Stimulated activated naive CD8-positive, alpha-beta T cell treated with anti-CD3 and anti-CD28 coated beads, Interleukin-15, Interleukin-2, amounts not matched to agents 100 U/mL and 50 U/mL, for 24 hours (primary cell): ENCODE measurements around the gene SULT1C2.

Experiments used
- ATAC-seq: fragments of 150-1000 bp; cut with Tn5 transposase; one replicate; pipeline ENCODE4 v1.10.0; 2021
- DNase-seq: peaks from one replicate; pipeline ENCODE4 v3.0.0; 2021

SULT1C2 gene

DNA sequence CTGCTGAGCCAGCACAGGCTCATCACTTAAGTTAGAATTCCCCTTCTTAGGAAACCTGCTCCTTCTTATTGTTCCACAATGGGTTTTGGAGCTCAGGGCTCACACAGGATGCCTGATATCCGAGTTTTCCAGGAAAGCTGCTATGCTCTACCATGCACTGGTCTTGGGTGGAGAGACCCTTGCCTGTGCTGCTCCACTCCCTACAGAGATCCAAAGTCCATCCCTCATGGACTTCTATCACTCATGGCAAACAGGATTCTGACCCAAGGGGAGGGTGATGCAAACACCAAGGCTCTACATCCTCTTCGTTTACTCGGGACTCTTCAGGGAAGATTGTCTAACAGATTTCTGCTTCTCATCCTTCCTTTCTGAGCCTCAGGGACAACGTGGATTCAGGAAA, 5.2 kb downstream of the SULT1C2 start:
- DNase-seq = no peak
- no peak for ATAC-seq

DNA sequence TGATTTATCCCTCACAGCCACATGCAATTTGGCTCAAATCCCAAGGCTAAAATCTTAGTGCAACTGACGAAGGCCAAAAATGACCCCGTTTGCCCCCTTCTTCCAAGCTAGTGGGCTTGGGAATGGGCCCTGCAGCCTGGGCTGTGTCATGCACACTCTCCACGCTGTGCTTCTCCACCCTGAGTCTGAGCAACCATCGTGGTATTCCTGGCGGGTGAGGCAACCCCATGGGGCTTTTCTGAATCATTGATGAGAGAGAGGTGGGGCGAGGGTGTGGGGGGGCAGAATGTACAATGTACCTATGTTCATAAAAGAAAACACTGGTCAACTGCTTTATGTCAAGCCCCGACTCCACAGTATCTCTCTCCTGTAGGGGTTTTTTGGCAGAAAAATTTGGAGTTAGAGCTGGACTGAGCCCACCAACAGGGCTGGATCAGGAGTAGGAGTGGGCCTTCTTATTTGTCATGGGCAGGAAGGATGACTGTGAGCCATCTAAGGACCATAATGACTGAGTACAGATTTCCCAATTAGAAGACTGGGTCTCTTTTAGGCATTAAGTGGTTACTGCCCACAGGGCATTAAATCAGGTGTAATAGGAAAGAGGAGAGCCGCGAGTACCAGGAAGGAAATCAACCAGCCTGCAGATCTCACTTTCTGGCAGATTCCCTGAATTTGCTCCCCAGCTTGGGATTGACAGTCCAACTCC, 8.9 kb downstream of the SULT1C2 start:
- ATAC-seq (no peak), DNase-seq (no peak)

DNA sequence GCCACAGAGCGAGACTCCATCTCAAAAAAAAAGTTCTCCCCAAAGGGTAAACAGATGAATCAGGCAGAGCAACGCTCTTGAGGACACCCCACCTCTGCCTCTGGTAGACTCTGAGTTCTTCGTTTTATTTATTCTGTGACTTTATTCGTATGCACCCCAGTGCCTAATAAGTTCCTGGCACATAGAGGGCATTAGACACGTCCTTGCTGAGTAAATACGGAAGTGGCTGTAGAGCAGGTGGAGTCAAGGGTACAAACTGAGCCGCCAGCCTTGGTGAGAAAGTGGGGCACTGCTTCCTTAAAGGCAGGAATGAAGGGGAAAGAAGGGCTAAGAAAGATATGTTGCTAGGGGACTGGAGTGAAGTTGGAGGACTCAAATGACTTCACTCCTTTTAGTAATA, 12.9 kb downstream of the SULT1C2 start:
- ATAC-seq = no peak
- no peak for DNase-seq

DNA sequence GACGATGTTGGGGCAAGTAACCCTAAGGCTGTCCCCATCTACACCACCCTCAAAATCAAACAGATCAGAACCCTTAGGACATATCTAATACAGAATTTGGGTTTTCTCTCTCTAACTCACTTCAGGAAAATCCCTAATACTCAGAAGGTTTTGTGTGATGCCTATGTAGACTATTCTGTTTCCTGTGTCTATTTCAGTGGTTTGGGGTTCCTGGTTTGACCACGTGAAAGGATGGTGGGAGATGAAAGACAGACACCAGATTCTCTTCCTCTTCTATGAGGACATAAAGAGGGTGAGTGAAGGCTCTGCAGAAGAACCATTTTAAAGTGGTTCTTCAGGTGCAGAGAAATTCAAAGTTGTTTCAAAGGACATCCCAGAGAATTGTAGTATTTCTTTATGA, 16.3 kb downstream of the SULT1C2 start:
- DNase-seq (no peak), ATAC-seq (no peak)

DNA sequence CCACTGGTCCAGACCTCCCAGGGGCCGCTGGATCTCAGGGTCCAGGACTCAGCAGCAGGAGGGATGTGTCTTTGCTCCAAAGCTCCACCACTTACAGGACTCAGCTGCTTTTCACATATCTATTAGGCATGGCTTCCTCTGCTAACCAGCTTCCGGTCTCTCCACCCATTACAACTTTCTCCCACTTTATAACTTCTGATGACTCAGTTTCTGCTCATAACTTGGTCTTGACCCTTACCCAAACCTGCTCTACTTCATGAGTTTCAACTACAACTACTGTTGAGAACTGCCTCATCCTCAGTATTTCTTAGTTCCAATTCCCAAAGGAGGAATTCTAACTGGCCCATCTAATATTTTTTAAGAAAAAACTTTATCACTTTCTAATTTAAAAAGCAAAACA, 17.2 kb downstream of the SULT1C2 start:
- no peak for ATAC-seq
- no peak for DNase-seq

DNA sequence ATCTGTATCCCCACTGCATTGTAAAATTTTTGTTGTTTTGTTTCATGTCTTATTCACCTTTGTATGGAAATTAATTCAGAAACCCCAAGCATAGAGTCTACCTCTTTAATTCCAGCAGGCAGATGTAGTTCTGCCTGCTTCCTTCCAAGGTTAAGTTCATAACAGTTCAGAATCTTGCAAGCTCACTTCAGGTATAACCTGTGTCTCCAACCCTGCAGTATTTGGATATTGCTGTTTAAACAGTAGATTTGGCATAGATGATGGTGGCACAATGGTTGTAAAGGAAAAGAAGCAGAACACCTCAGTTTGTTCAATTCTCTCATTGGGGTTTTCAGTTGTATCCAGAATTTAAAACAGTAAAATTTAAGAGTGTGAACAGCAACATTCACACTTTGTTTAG, 21.2 kb downstream of the SULT1C2 start:
- DNase-seq = no peak
- ATAC-seq = no peak

DNA sequence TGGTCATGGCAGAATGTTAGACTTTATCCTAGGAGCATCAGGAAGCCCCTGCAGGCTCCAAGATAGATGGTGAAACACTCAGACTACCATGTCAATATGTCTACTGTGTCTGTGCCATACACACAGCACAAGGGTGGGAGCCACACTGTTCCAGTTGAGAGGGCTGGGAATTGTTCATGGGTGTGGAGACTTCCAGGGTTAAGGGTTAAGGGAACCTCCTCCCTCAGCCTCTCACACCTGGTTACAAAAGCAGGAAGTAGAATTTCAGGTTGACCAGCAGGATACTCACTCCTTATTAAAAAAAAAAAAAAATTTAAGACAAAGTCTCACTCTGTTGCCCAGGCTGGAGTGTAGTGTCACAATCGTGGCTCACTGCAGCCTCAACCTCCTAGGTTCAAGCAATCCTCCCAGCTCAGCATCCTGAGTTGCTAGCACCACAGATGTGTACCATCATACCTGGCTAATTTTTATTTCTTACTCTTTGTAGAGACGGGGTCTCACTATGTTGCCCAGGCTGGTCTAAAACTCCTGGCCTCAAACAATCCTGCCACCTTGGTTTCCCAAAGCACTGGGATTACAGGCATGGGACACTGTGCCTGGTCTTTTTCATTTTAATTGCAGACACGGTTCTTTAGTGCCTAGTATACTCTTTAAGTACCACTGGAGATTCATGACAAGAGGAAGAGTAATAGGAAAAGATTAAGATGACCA, 26.0 kb downstream of the SULT1C2 start:
- ATAC-seq = no peak

DNA sequence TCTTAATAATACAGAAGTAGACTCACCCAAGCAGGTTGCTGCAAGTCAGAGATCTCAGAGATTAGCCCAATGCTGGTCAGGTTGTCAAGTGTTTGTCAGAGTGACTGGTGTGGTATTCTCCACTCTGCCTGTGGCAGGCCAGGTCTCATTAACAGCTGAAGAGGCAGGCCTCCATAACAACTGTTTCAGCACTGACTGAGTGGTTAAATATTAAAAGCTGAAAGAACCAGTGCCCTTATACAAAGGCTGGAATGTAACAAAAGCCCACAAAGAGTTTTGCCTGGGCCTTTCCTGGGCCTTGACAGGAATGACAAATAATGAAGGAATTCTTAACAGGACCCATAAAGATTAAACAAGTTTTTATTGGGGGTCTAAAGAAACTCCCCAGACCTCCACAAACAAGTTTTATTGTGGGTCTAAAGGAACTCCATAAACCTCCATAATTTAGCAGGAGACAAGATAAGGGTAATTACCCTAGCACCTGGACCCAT, 26.8 kb downstream of the SULT1C2 start:
- no peak for ATAC-seq
- no peak for DNase-seq

More for the DNA sequence above, 26.0 kb downstream of the SULT1C2 start:
- no peak for DNase-seq

DNA sequence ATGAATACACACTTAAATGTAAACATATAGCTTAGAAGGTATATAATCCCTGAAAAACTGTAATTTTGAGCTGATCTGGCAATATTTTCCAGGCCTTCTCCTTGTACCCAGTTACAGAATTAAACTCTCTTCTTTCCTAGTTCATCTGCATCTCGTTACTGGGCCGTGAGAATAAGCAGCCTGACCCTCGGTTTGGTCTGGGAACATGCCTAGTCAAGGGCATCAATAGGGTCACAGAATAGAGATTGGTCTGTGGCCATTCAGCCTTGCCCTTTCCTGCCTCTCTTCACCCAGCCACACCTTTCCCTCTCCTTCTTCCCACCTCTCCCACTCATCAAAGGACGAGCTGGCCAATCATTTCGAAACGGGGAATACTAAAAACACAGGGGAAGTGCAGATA, 27.3 kb downstream of the SULT1C2 start:
- DNase-seq = no peak
- no peak for ATAC-seq

DNA sequence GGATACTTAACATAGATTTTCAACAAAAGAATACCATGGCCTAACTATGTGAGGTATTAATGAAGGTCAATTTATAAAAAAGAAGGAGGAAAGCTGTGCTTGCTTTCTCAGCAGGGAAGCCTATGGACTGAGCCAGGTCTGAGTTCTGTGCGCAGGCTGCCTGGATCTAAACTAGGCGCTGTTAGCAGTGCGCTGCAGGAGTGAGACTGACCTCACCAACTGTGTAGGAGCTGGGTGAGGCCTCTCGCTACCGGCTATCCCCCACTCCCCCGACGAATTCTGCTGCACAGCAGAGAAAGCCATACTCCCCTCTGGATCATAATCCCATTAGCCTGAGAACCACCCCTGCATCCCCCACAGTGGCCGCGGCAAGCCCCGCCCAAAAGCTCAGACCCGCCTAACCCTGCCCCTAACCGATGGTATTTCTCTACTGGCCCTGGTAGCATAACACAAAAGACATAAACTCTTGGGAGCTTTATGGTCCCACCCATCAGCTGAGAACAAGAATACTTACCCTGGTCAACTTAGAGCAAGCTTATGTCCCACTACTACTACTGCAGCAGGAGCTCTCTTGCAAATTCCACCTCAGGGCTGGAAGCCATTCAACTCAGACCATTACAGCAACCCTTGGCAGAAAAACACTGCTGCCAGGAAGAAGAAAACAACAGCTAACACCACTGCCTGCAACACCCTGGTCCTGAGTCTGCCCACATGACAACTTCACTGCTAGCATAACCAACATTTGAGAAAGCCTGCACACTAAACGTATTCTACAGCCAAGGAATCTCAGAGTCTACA, 28.0 kb downstream of the SULT1C2 start:
- ATAC-seq (no peak), DNase-seq (no peak)

DNA sequence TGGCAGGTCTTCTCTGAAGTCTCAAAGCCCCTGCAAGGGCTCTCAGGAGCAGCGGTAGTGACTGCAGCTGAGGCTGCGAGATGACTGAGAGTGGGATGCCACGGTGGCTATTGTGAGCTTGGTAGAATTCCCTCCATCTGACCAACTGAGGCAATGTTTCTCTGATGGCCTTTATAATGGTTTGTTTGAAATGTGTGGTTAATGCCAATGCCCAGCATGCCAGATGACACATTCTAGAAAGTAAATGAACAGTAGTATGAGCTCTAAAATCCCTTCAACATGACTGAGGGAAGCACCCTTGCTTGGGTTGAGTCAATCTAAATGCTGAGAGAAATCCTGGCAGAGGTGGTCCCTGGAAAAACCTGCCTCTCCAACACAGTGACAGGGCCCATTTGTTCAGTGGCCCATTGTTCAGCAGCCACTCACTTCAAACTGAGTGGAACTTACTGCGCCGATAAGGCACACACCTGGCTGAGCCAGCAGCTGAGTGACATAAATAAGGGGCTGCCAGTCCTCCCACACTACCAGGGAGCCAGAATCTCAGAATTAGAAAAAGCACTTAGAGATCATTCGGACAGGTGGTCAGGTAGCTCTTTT, 31.7 kb downstream of the SULT1C2 start:
- no peak for DNase-seq
- ATAC-seq = no peak

DNA sequence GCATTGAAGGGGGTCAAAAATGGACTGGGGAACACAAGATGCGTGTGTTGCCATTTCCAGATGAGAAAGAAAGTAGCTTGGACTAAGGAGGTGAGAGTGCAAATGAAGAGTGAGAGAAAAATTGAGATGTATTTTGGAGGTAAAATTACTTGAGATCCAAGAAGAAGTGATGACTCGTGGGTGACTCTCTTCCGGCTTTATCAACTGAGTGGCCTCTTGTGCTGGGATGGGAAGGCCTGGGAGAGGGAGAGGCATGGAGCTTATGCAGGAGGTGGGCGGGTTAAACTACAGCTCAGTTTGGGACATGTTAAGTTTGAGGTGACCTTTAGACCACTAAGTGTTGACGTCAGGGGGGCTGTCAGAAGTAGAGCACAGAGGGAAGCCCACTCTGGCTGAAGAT, 34.9 kb downstream of the SULT1C2 start:
- DNase-seq (no peak), ATAC-seq (no peak)

DNA sequence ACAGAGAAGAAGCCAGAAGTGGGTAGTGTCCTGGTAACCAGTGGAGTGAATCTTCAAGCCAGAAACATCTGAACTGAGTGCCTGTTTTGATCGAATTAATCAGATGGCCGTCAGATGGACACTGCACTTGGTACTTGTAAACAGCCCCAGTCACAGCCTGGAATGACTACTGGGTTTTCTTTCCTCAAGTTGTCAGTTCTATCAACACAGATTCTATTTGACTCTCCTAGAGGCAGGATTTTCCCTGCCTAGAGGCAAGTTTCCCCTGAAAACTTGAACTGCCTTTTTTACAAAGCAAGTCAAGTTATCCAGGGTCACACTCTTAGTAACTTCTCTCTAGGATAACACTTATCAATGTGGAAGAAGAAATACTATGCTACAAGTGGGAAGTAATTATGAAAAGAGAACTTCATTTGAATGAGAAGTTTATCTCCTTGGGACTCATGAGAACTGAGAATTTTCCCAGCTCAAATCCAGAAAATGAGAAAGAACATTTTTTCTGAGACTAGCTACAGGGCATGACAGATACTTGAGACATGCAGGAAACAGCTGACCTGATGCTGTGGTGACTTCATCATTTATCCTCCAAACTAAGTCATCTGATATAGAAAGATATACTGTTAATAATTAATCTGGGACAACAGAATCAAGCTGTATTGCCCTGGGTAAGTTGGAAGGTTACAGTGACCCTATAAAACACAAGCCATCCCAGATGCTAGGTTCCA, 36.0 kb downstream of the SULT1C2 start:
- no peak for DNase-seq

DNA sequence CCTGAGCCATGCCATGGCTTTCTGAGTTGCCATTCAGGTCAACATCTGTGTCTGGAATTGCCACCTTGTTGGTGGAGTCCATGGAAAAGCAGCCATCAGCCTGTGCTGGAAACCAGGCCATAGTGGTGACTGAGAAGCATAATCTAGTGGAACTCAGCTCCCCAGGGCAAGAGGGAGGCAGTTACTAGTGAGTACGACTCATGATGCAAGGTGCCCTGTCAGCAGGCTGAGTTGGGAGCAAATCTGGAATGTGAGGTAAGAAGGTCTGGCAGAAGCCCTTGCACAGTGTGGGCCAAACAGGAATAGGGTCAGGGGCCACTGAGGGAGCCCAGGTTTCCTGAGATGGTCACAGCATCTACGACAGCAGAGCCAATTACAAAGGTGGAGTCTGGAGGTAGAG, 37.1 kb downstream of the SULT1C2 start:
- DNase-seq = no peak
- ATAC-seq = no peak

More for the DNA sequence above, 36.0 kb downstream of the SULT1C2 start:
- ATAC-seq = no peak

DNA sequence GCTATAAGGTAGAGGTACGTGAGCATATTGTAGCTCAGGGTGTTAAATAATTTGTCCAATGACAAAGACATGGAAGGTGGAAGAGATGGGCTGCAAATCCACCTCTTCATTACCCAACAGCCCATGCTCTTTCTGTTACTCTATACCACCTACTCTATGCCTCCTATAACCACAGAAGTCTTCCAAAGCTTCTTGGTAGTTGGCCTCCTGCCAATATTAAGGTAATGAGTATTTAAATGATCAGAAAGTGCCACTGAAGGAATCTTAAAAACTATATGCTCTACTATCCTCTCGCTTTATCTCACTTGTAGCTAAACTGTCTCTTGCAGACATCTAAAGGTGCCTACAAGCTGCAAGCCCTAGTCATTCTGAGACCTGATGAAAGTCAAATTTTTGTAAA, 41.1 kb downstream of the SULT1C2 start:
- DNase-seq (no peak), ATAC-seq (no peak)

DNA sequence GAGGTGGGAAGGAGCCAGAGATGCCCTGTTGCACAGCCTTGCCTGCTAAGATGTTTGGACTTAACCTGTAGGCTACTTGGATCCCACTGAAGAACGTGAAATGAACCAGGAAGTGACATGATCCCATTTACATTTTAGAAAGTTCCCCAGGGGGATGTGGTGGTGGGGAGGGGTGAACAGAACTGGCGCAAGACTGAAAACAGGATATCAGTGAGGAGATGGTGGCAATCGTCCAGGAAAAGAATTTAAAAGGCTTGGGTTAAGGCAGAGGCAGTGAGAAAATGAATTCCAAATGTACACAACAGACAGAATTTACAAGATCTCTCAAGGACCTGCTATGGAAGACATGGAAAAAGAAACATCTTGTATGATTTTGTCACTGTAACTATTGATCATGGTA, 42.3 kb downstream of the SULT1C2 start:
- no peak for ATAC-seq

DNA sequence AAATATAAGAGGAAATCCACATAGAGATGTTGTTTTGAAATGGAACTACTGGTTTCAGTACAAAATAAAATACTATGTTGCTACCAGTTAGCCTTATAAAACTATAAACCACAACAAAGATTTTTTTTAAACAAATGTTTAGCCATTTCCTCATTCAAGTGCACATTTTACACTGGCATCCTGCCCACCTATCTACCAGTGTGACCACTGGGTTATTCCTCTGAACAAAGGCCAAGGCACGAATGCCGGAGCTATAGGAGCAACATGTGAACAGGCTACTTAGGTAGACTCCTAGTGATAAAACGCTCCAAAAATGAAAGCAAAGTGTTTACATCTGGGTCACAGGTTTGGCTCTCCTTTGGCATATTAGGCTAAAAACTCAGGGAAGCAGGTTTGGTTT, 57.3 kb downstream of the SULT1C2 start:
- no peak for DNase-seq
- ATAC-seq = no peak

More for the DNA sequence above, 42.3 kb downstream of the SULT1C2 start:
- no peak for DNase-seq

DNA sequence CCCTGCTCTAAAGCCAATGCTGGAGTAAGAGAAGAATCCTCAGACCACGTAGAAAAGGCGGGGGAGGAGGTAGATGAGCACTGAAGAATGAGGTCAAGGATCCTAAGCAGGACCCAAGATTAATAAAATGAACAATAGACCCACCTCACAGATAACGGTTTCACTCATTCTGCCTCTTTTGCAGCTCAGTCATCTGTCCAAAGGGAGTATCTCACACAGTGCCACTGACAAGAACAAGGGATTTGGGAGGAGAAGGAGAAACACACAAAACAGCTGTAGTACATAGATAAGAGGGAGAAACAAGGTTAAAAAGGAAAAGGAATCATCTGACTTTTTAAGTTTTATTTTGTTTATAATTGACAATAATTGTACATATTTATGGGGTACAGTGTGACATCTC, 58.1 kb downstream of the SULT1C2 start:
- DNase-seq = no peak
- no peak for ATAC-seq

DNA sequence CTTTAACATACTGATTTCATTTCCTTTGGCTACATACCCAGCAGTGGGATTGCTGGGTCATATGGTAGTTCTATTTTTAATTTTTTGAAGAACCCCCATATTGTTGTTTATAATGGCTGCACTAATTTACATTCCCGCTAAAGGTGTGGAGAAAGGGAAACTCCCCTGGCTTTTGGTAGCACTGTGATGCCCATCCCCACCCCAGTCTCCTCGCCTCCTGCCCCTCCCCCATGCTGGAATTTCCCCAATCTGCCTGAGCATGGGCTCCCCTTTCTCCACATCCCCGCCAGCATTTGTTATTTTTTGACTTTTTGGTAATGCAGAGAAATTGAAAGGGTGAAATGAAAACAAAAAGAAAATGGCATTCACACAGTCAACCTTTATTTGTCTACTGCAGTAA, 59.1 kb downstream of the SULT1C2 start:
- DNase-seq = no peak
- ATAC-seq = no peak

DNA sequence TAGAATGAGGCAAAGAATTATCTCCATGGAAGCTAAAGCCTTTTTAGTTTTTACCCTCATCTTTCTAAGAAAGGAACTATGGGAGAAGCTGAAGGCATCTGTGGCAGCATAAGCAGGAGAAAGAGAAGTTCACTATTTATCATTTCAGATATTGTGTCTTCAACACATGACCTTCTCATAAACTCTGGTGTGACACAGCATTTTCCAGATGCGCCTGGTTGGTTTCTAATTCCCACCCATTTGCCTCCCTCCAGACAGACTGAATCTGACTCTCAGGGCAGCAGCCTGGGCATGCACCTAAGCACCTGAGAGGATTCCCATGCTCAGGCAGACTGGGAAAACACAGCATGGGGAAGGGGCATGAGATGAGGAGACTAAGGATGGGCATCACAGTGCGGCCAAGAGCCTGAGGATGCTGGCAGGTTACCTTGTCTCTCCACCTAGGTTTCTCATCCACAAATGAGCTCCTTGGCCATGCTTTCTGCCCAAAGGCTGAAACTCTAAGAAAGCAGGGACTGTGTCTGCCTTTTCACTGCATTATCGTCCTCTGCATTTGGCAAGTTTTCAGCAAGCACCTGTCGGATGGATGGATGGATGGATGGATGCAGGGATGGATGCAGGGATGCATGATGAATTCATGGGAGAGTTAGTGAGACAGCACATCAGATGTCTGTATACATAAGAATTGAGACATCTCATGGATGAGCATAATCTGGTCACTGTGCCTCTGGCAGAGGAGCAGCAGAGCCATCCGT, 60.3 kb downstream of the SULT1C2 start:
- DNase-seq (no peak), ATAC-seq (no peak)

DNA sequence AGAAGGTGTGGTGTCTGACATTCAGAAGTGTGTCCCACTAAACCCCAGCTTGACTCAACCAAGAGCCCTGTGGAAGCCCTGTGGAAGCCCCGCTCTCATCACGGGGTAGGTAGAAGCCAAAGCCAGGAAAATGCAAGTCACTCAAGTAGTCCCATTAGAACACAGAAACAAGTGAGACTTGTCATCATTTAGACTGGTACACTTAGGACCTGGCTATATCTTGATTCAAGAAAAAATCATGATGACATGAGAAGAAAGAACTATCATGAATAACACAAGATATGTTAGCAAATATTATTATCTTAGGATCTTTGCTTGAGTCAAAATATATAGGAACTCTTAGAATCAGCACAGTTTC, 60.9 kb downstream of the SULT1C2 start:
- ATAC-seq (no peak), DNase-seq (no peak)
